Measurements from ENCODE around the gene CBARP.

Gene CBARP

DNA sequence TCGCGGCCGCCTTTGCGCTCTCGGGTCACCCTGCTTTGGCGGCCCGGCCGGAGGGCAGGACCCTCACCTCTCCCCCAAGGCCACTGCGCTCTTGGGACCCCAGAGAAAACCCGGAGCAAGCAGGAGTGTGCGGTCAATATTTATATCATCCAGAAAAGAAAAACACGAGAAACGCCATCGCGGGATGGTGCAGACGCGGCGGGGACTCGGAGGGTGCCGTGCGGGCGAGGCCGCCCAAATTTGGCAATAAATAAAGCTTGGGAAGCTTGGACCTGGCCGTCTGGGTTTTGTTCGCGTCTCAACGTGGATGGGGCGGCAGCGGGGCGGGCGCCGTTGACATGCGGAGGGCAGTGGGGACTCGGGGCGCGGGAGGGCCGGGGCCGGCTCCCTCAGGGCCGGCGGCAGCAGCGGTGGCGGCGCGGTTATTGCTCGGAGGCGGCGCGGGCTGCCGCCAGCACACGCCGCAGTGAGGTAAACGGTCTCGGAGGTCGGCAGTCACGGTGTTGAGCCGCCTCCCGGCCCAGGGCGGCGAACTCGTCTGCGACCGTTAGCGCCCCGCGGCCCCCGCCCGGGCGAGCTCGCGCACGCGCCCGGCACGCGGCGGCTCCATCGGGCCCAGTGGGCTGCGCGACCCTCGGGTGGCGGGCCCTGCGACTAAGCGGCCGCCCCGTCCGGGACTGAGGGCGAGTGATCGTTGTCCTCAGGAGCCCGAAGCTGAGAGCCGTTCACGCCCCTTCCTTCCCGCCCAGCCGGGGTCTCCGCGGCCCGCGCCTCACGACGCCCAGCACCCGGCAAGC, 9.4 kb downstream of the CBARP start:
- H3K4me3 ChIP-seq (ENCODE audit: low read depth, low read length): no peak overlapping the region

DNA sequence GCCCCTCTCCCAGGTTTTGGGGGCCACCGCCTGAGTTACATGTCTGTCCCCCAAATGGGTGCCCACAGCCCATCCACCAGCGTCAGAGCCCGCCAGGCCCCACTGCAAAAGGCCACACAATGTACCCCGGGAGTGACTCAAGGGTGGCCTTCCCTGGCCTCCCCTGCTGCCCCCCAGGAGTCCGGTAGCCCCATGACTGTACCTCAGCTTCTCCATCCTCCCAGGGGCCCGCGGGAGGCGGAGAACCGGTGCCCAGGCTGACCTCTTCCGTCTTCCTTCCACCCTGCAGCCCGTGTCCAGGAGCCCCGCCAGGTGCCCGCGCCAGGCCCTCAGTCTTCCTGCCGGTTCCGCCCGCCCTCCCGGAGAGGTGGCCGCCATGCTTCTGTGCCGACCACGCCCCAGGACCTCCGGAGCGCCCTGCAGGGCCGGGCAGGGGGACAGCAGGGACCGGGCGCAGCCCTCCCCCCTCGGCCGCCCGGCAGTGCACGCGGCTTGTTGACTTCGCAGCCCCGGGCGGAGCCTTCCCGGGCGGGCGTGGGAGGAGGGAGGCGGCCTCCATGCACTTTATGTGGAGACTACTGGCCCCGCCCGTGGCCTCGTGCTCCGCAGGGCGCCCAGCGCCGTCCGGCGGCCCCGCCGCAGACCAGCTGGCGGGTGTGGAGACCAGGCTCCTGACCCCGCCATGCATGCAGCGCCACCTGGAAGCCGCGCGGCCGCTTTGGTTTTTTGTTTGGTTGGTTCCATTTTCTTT, 10.3 kb downstream of the CBARP start:
- no peak overlapping the region for H3K4me3 ChIP-seq (ENCODE audit: low read depth, low read length)

DNA sequence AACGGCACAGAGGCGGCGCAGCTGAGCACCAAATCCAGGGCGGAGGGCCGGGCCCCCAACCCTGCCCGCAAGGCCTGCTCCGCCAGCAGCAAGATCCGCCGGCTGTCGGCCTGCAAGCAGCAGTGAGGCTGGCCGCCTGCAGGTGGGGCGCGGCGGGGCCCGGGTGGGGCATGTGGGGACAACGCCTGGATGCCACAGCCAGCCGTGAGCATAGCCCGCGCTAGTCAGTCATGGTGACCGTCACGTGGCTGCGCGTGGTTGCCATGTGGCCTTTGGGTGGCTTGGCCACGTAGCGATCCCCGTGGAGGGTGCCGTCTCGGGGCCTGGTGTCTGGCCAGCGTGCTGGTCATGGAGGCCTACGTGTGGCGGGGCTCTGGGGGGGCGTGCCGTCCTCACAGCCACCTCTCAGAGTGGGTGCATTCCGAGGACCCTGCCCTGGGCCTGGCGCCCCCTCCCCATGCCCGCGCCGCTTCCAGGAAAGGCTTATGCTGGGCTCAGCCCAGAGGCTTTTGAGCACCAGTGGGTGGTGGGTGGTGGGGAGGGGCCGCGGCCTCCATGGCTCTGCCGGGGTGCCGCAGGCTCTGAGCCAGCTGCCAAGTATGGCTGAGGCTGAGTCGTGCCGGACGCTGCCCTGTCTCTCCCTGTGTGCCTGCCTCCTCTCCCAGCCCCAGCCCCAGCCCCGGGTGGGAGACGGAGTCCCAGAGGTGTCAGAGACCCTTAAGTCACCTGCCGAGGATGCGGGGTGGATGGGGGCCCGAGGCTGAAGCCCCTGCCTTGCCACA, 11.1 kb downstream of the CBARP start:
- H3K4me3 ChIP-seq (ENCODE audit: low read depth, low read length): no peak overlapping the region

DNA sequence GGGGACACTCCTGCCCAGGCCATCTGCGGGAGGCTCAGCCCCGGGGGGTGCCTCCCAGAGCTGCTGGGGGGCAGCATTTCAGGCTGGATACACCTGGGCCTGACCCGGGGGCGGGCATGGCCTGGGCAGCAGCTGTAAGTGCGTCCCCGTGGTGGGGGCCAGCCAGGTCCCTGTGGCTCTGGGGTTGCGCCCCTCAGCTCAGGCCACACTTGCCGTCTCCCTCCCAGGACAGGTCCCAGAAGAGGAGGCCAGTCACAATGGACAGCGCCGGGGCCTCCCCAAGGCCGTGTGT, 11.6 kb downstream of the CBARP start:
- no peak overlapping the region for H3K4me3 ChIP-seq (ENCODE audit: low read depth, low read length)

DNA sequence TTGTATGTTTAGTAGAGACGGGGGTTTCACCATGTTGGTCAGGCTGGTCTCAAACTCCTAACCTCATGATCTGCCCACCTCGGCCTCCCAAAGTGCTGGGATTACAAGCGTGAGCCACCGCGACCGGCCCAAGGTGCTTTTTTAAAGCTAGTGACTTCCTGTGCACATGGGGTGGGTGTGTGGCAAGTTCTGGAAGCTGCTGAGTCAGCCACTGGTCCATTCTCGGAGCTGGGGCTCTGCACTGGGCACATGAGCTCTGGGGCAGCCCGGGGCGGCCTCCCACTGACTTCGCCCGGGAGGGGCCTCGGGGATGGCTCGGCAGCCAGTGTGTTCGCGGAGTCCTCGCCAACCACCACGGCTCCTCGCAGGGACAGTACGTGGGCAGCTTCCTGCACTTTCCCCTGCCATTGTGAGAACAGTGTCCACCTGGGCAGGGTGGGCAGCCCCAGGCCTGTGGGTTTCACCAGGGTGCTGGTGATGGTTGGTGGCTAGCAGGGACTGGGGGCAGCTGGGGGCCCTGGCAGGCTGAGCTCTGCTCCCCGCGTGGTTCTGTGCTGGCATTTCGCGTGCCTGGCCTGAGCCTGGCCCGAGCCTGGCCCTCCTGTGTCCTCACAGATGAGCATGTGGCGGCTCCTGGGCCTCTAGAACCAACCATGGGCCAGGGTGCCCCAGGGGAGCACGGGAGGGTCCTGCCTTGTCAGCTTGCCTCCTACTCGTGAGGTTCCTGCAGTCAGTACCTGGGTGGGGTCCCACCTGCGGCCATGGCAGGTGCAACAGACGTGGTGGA, 12.2 kb downstream of the CBARP start:
- H3K4me3 ChIP-seq (ENCODE audit: low read depth, low read length): no peak overlapping the region

DNA sequence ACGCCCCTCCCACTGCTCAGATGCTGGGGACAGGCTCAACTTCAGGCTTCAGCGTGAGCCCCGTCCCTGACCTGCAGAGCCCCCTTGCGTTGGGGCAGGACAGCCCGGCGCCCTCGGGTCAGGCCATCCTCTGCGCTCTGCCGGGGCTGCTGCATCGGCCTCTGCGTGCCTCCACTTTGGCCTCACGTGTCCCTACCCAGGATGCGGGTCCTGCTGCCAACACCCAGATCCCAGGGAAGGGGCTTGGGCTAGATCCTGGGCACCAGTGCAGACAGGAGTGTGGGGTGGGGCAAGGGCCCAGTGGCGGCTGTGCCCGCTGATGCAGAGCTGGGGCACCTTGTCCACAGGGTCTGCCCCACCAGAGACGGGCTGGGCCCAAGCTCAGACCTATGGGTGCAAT, 13.0 kb downstream of the CBARP start:
- H3K4me3 ChIP-seq (ENCODE audit: low read depth, low read length): no peak overlapping the region

DNA sequence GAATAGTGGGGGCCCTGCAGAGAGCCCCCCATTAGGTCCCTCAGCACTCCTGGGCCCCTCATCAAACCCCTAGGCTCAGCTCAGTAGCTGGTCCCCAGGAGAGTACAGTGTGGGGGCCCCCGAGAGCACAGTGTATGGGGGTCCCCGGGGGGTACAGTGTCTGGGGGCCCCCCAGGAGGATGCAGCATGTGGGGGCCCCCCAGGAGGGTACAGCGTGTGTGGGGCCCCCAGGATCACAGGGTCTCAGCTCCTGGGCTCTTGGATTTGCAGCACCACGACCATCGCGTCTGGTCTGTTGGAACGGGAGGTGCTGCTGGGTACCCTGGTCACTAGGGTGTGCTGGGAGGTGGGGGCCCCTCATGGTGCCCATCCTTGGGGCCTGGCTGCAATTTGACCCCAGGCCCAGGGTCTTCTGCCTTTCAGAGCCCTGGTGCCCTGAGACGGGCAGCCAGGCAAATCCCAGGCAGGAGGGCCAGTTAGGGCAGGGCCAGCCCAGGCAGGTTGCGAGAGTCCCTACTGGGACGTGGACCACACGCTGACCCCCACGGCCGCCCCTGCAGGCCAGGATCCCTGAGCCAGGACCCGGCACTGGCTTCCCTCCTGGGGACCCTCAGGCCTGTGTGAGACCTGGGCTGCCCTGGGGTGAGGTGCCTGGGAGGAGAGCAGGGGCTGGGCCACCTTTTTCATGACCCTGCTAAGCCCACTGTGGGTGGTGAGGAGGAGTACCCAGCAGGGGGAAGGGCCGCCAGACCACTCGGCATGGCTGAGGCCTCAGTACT, 13.6 kb downstream of the CBARP start:
- H3K4me3 ChIP-seq (ENCODE audit: low read depth, low read length): no peak overlapping the region

DNA sequence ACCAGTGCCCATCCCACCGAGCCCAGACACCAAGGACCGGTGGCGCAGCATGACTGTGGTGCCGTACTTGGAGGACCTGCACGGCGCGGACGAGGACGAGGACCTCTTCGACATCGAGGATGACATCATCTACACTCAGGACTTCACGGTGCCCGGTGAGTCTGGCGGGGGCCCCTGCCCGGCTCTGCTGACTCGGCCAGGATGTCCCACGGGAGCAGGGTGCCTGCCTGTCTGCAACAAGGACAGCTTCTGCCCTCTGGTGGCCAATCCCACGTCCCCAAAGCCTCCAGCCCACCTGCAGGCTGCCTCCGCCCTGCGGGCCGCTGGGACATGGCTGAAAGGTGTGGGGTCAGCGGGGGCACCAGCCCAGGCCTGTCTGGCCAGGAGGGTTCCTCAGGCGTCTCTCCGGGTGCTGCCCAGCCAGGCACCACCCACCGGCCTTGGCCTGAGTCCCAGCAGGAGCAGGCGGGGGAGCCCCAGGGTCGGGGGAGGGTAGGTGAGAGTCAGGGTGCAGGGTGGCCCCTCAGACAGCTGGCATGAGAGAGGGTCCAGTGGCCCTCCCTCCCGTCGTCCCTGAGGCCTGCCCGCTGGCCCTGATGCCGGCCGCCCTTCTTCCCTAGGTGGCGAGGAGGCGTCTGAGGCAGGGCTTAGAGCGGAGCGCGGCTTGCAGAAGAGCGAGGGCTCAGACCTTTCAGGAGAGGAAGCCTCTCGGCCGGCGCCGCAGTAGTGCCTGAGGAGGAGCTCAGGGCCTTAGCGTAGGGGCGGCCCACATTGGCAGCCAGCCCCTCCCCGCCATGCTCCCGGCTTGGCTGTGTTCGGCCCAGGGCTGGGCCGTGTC, 14.6 kb downstream of the CBARP start:
- H3K4me3 ChIP-seq (ENCODE audit: low read depth, low read length): no peak overlapping the region

DNA sequence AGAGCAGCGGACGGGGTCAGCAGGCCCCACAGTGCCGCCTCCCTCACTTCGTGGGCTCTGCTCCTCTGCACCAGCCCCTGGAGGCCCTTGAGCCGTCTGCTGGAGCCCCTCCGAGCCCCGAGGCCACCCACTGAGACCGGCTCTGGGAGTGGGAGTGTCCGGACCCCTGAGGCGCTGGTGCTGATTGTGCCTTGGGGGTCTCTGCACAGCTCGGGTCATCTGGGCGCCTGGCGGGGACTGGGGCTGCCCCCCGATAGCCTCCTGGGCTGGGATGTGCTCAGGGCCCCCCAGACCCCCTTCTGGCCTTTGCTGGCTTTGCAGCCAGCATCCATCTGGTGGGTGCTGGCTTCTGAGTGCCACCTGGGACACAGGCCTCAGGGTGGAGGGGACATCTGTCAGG, 15.4 kb downstream of the CBARP start:
- H3K4me3 ChIP-seq (ENCODE audit: low read depth, low read length): no peak overlapping the region

DNA sequence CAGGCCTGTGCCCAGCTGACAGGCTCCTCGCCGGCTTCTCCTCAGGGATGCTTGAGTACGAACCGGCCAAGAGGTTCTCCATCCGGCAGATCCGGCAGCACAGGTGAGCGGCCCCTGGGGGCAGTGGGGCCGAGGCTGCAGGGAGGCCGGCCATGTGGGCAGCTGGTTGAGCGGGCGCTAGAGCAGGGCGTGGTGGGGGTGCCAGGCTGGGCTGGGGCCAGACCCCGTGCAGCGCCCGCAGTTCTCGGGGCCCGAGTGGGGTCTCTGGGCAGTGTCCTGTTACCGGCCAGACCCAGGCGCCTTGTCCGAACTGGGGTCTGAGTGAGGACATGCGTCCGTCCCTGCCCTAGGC, 15.9 kb downstream of the CBARP start:
- no peak overlapping the region for H3K4me3 ChIP-seq (ENCODE audit: low read depth, low read length)

DNA sequence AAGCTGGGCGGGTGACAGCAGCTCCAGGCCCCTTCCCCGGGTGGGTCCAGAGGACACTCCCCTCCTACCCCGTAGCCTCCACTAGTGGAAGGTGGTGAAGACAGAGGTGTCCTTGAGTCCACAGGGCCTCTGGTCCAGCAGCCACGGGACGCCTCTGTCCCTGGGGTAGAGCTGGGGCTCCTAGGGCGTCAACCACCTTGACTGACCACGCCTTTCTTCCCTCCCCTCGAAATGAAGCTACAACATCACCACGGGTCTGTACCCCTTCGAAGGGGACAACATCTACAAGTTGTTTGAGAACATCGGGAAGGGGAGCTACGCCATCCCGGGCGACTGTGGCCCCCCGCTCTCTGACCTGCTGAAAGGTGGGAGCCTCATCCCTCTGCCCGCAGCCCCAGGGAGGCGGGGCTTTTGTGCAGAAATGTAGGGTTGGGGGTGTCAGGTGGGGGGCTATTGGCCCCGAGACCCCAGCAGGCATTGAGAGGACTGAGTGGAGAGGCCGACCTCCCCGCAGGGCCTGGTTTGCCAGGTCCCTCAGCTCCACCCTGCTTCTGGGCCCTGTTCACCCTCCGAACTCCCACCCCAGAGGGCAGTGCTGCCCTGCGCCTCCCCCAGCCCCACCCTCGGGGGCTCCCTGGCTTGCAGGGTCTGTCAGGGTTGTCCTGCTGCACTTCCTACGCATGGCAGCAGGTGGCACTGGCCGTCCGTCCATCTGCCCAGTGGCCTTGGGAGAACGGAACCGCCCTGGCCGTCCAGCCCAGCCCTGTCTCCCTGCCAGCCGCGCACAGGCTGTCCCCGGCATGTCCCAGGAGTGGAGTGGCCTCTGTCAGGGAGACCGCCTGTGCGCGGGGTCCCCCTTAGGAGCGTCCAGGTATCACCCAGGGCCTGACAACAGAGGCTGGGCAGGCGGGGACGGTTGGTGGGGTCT, 16.6 kb downstream of the CBARP start:
- no peak overlapping the region for H3K4me3 ChIP-seq (ENCODE audit: low read depth, low read length)

DNA sequence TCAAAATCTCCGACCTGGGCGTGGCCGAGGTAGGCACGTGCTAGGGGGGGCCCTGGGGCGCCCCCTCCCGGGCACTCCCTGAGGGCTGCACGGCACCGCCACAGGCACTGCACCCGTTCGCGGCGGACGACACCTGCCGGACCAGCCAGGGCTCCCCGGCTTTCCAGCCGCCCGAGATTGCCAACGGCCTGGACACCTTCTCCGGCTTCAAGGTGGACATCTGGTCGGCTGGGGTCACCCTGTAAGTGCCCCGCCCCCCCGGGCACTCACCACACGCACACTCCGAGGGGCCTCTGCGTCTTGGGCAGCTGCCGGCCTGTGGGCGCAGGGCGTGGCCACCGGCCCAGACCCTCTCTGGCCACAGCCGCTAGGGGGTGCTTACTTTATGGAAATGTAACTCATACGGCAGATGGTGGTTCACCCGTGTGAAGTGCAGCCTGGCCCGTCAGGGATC, 17.3 kb downstream of the CBARP start:
- no peak overlapping the region for H3K4me3 ChIP-seq (ENCODE audit: low read depth, low read length)

DNA sequence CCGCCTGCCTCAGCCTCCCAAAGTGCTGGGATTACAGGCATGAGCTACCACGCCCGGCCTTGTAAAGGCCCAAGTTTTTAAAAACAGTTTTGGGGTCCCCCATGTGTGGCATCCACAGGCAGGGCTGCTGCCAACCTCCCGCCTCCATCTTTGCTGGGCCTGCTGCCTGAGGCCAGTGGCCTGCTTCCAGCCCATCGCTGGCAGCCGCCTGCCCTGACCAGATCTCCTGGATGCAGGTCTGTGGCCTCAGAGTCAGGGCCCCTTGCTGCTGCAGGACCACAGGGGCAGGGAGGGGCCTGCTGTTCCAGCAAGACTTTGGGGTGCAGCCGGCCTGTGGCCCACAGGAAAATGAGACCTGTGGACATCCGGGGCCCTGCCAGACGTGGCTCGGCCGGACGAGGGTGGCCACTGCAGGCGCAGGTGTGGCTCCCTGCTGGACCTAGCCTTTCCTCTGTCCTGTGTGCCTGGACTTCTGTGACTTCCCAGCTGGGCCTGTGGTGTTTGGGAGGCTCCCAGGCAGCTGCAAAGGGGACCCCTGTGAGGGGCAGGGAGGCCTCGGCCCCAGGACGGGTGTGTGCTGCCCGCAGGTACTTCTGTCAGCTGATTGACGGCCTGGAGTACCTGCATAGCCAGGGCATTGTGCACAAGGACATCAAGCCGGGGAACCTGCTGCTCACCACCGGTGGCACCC, 17.9 kb downstream of the CBARP start:
- no peak overlapping the region for H3K4me3 ChIP-seq (ENCODE audit: low read depth, low read length)

DNA sequence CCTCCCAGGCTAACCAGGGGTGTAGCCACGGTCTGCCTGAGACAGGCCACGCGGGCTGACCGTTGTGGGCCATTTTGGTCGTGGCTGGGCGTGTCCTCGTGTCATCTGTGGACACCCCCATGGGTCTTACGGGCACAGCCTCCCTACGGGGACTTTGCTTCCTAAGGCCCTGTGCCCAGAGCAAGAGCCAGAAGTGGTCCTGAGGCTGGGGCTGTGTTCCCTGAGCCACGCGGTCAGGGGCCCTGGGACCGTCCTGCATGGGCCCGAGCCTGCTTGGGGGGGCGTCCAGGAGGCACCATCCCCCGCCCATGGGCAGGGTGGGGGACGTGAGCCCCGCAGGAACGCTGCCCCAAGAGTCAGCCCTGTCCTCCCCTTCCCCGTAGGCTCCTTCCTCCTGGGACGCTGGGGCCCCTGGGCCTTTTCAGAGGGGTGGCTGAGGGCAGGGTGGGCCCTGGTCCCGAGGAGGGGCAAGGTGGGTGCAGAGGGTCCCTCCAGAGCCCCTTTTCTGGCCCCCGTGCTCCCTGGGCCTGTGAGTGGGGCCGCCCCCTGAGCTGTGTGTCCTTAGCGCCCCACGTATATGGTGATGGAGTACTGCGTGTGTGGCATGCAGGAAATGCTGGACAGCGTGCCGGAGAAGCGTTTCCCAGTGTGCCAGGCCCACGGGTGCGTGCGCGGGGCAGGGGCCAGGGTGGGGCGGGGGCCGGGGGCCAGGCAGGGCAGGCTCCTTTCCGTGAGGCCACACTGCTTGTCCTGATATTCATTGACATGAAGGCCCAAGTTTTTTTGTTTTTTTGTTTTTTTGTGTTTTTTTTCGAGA, 18.8 kb downstream of the CBARP start:
- no peak overlapping the region for H3K4me3 ChIP-seq (ENCODE audit: low read depth, low read length)

DNA sequence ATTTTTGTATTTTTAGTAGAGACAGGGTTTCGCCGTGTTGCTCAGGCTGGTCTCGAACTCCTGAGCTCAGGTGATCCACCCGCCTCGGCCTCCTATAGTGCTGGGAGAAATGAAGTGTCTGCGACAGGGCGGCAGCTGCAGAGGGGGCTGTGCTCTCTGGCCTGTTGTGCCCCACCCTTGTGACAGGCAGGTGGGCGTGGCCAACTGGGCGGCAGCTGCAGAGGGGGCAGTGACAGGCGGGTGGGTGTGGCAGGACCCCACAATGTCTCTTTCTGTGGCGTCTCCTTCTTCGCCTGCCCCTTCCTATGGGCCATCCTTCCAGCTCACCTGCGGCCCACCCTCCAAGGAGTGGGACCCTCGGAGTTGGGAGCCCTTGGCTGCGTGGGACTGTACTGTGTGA, 20.4 kb downstream of the CBARP start:
- no peak overlapping the region for H3K4me3 ChIP-seq (ENCODE audit: low read depth, low read length)

DNA sequence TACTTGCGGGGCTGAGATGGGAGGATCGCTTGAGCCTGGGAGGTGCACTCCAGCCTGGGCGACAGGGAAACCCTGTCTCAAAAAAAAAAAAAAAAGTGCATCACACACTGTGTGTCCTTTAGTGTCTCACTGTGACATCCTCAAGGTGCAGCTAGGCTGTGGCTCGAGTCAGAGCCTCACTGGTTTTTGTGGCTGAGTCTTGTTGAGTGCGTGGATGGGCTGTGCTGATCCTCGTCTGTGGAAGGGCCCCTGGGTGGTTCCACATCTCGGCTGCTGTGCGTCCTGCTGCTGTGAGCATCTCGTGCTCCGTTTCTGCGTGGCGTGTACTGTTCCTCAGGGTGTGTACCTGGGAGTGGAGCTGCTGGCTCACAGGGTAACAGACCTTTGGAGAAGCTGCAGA, 21.0 kb downstream of the CBARP start:
- no peak overlapping the region for H3K4me3 ChIP-seq (ENCODE audit: low read depth, low read length)
